GM21390 (cell line): ENCODE data around the gene MAPK7.

Source experiments
- ATAC-seq: cut with Tn5 transposase; IDR thresholded peaks from one replicate; pipeline ENCODE4 v1.9.1; 2021; ENCODE audit not compliant: unreplicated experiment

The MAPK7 gene

GRCh38 chr17:19392303-19392702 is 14.0 kb downstream of the MAPK7 start:
- ATAC-seq = no peak

GRCh38 chr17:19397556-19398041 is 19.3 kb downstream of the MAPK7 start:
- ATAC-seq = no peak

GRCh38 chr17:19398301-19399181 is 20.2 kb downstream of the MAPK7 start:
- ATAC-seq = no peak

GRCh38 chr17:19399750-19400450 is 21.6 kb downstream of the MAPK7 start:
- no peak for ATAC-seq

- no peak for ATAC-seq
Observed at GRCh38 chr17:19401321-19402010, 23.2 kb downstream of the MAPK7 start.

GRCh38 chr17:19402171-19402570 is 23.9 kb downstream of the MAPK7 start:
- no peak for ATAC-seq

GRCh38 chr17:19403021-19403420 is 24.7 kb downstream of the MAPK7 start:
- ATAC-seq = no peak

- no peak for ATAC-seq
Observed at GRCh38 chr17:19404264-19404663, 26.0 kb downstream of the MAPK7 start.

GRCh38 chr17:19405114-19405513 is 26.8 kb downstream of the MAPK7 start:
- no peak for ATAC-seq

GRCh38 chr17:19407601-19408345 is 29.5 kb downstream of the MAPK7 start:
- ATAC-seq = no peak

GRCh38 chr17:19408346-19408710 is 30.0 kb downstream of the MAPK7 start:
- no peak for ATAC-seq

GRCh38 chr17:19409066-19409465 is 30.8 kb downstream of the MAPK7 start:
- no peak for ATAC-seq

- no peak for ATAC-seq
Observed at GRCh38 chr17:19409509-19409908, 31.2 kb downstream of the MAPK7 start.

GRCh38 chr17:19410091-19410490 is 31.8 kb downstream of the MAPK7 start:
- no peak for ATAC-seq

GRCh38 chr17:19410875-19411620 is 32.8 kb downstream of the MAPK7 start, which contains the start of gene RNF112:
Gene RNF112, plus strand, starts transcription at chr17:19411232. Its CDS starts 177 bp downstream, at chr17:19411409.
- ATAC-seq = no peak

GRCh38 chr17:19411631-19412030 is 33.3 kb downstream of the MAPK7 start:
- ATAC-seq = no peak

- ATAC-seq = no peak
Observed at GRCh38 chr17:19412510-19412909, 34.2 kb downstream of the MAPK7 start.

GRCh38 chr17:19412984-19413383 is 34.7 kb downstream of the MAPK7 start:
- ATAC-seq = no peak

GRCh38 chr17:19413761-19414160 is 35.5 kb downstream of the MAPK7 start:
- no peak for ATAC-seq
